Lower leg skin (tissue), 4 donors: ENCODE data around the gene ARSB. TPM values are rescaled to one million over a fixed set of nuclear protein-coding genes. Genes with fewer than 3 reads are reported as not detected.

Experiments used
- DNase-seq, 2 donors: peaks; one replicate each; pipeline ENCODE4 v3.0.0-alpha.2; 2019; ENCODE audit warnings: low spot score in 2 of 2
- H3K4me3 ChIP-seq: fragments of 200-600 bp; sonication (generic); 2 replicates; pipeline ENCODE4 v1.5.1; 2017; ENCODE audit warnings: mild to moderate bottlenecking, low read depth; ENCODE audit not compliant: poor library complexity, severe bottlenecking
- CTCF ChIP-seq, 3 donors: fragments of 450-650 bp; IDR thresholded peaks; one replicate each; pipeline ENCODE4 v1.5.1; 2016; ENCODE audit warnings: antibody characterized with exemption in 3 of 3, mild to moderate bottlenecking in 3 of 3, moderate library complexity in 2 of 3
- POLR2A ChIP-seq, 2 donors: fragments of 450-650 bp; IDR thresholded peaks; one replicate each; pipeline ENCODE4 v1.6.1; 2016 to 2017; ENCODE audit warnings: antibody characterized with exemption in 2 of 2, mild to moderate bottlenecking in 1 of 2, moderate library complexity in 1 of 2
- WGBS, 2 donors: methylation state at CpG; one replicate each; pipeline ENCODE4 v1.1.5; 2018; 5-methylcytosine and 5-hydroxymethylcytosine counted together
- intact Hi-C: fragments of 100-400 bp; cut with DNase I; formaldehyde crosslinking; loops from one replicate; pipeline ENCODE4 v1.15.0; 2023; ENCODE audit warnings: low total_unique reads
- total RNA-seq, 4 donors: library from RNA; depleted of rRNA; stranded (reverse); fragments of >200 nt; gene quantifications; one replicate each; pipeline ENCODE4 v1.1.0, GENCODE V29; 2016

Gene ARSB
- total RNA-seq, 4 donors from 2014 or later, result 2.0 to 5.5 (median 2.4) TPM

- WGBS, 2 donors, result 80 to 87% methylated on average over 3 of the region's 3 CpGs
- TF ChIP-seq POLR2A (IDR thresholded peaks at IDR 0.05) (no peak), CTCF (IDR thresholded peaks at IDR 0.05) (no peak)
- intact Hi-C loops, result no loop called here
- DNase-seq, result no peak
- no peak overlapping the region for H3K4me3 ChIP-seq
Observed at GRCh38 chr5:78890667-78891379, 94.3 kb downstream of the ARSB start.

GRCh38 chr5:78889369-78890140, 95.6 kb downstream of the ARSB start:
- no peak overlapping the region for H3K4me3 ChIP-seq
- 49 to 55% methylated on average over 6 of the region's 6 CpGs for WGBS, 2 donors
- intact Hi-C loops, result no loop called here

GRCh38 chr5:78888580-78889368, 96.3 kb downstream of the ARSB start:
- no peak for DNase-seq
- no peak overlapping the region for H3K4me3 ChIP-seq
- intact Hi-C loops, result no loop called here
- TF ChIP-seq CTCF (IDR thresholded peaks at IDR 0.05) (no peak), POLR2A (IDR thresholded peaks at IDR 0.05) (no peak)
- WGBS, 2 donors, result 59 to 69% methylated on average over 10 of the region's 10 CpGs

More at GRCh38 chr5:78889369-78890140, 95.6 kb downstream of the ARSB start:
- DNase-seq, result no peak
- TF ChIP-seq CTCF (IDR thresholded peaks at IDR 0.05), result no peak
- TF ChIP-seq POLR2A (IDR thresholded peaks at IDR 0.05), result no peak

- 88 to 92% methylated on average over 6 of the region's 6 CpGs for WGBS, 2 donors
- intact Hi-C loops, result no loop called here
- no peak for TF ChIP-seq POLR2A (IDR thresholded peaks at IDR 0.05)
- no peak for TF ChIP-seq CTCF (IDR thresholded peaks at IDR 0.05)
- DNase-seq, result no peak
- no peak overlapping the region for H3K4me3 ChIP-seq
Observed at GRCh38 chr5:78887384-78888118, 97.6 kb downstream of the ARSB start.
